ENCODE measurements around the gene WDHD1. TPM values are rescaled to one million over a fixed set of nuclear protein-coding genes. Genes with fewer than 3 reads are reported as not detected.

WDHD1 gene
- polyA plus RNA-seq, 1 experiment, result 6.7 TPM

GRCh38 chr14:54895683-54896082 is 131.2 kb downstream of the WDHD1 start:
- ChIA-PET POLR2A (no interaction called here), CTCF (interaction anchor here (2.5 kb wide), 1 partner anchor 332 kb away, joined by 9 read pairs; no protein-coding TSS in a partner anchor)
- no peaks in the 10 kb centered on the region for H3K9me3 ChIP-seq (ENCODE audit: control insufficient read depth, insufficient read depth, low read length)
- no peak overlapping the region for H3K27ac ChIP-seq (ENCODE audit: low read depth, low read length)
- no peaks in the 10 kb centered on the region for H3K27me3 ChIP-seq (ENCODE audit: control insufficient read depth, insufficient read depth, low read length)
- no peak for DNase-seq (ENCODE audit: low read depth, low spot score)
- TF ChIP-seq, protein P1, sequence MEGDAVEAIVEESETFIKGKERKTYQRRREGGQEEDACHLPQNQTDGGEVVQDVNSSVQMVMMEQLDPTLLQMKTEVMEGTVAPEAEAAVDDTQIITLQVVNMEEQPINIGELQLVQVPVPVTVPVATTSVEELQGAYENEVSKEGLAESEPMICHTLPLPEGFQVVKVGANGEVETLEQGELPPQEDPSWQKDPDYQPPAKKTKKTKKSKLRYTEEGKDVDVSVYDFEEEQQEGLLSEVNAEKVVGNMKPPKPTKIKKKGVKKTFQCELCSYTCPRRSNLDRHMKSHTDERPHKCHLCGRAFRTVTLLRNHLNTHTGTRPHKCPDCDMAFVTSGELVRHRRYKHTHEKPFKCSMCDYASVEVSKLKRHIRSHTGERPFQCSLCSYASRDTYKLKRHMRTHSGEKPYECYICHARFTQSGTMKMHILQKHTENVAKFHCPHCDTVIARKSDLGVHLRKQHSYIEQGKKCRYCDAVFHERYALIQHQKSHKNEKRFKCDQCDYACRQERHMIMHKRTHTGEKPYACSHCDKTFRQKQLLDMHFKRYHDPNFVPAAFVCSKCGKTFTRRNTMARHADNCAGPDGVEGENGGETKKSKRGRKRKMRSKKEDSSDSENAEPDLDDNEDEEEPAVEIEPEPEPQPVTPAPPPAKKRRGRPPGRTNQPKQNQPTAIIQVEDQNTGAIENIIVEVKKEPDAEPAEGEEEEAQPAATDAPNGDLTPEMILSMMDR (IDR thresholded peaks at IDR 0.05; ENCODE audit: low read depth, low read length), result no peak
- H3K4me3 ChIP-seq (ENCODE audit: low read depth, low read length), result no peak overlapping the region

GRCh38 chr14:54894995-54895394 is 131.9 kb downstream of the WDHD1 start:
- TF ChIP-seq, protein P1 (IDR thresholded peaks at IDR 0.05; ENCODE audit: low read depth, low read length), result no peak
- no peak overlapping the region for H3K4me3 ChIP-seq (ENCODE audit: low read depth, low read length)
- ChIA-PET POLR2A (no interaction called here), CTCF (interaction anchor here (2.5 kb wide), 1 partner anchor 331 kb away, joined by 9 read pairs; no protein-coding TSS in a partner anchor)
- no peaks in the 10 kb centered on the region for H3K27me3 ChIP-seq (ENCODE audit: control insufficient read depth, insufficient read depth, low read length)
- no peaks in the 10 kb centered on the region for H3K9me3 ChIP-seq (ENCODE audit: control insufficient read depth, insufficient read depth, low read length)
- no peak overlapping the region for H3K27ac ChIP-seq (ENCODE audit: low read depth, low read length)
- no peak for DNase-seq (ENCODE audit: low read depth, low spot score)

DNA sequence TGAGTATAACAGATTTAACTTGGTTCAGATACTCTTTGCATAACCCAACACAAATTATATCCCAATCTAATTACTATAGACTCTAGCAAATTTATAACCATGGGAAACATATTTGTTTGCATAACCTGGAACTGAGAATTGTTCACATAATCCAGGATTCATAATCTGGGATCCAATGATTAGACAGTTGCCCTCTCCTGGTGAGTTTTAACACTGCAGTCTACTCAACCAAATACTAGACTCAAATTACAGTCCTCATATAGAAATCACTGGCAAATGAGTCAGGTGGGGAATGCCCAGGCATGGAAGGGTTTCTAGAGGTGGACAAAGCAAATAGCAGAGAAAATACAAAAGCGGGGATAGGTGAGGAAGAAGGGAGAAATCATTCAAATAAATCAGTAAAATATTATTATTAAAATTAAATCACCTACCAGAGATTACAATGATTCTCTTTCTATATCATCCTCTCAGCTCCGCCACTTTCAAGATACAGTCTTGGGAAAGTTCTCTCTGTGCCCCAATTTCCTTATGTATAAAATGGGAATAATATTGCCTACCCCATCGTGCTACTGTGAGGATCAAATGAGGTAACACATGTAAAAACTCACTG is 133.6 kb downstream of the WDHD1 start:
- peak; percentile 36 for DNase-seq (ENCODE audit: low read depth, low spot score)

DNA sequence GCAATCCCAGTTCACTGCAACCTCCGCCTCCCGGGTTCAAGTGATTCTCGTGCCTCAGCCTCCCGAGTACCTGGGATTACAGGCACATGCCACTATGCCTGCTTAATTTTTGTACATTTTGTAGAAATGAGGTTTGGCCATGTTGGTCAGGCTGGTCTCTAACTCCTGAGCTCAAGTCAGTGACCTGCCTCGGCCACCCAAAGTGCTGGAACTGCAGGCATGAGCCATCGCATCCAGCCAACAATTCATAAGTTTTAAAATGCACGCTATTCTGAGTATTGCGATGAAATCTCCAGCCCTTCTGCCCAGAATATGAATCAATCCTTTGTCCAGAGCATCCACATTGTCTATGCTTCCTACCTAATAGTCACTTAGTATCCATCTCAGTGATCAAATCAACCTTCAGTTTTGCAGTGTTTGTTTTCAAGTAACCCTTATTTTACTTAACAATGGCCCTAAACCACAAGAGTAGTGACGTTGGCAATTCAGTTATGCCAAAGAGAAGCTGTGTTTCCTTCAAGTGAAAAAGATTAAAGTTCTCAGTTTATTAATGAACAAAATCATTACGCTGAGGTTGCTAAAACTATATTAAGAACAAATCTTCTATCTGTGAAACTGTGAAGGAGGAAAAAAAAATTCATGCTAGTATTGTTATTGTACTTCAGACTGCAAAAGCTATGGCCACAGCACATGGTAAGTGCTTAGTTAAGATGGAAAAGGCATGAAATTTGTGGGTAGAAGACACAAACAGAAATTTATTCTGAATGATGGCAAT is 135.2 kb downstream of the WDHD1 start:
- Histone ChIP-seq H3K9me3 (ENCODE audit: control insufficient read depth, insufficient read depth, low read length) (no peaks in the 10 kb centered on the region), H3K27ac (ENCODE audit: low read depth, low read length) (no peak overlapping the region), H3K27me3 (ENCODE audit: control insufficient read depth, insufficient read depth, low read length) (no peaks in the 10 kb centered on the region), H3K4me3 (ENCODE audit: low read depth, low read length) (no peak overlapping the region)
- POLR2A ChIA-PET, result no interaction called here
- CTCF ChIA-PET, result interaction anchor here (1.0 kb wide), 1 partner anchor 10 kb away, joined by 6 read pairs; no protein-coding TSS in a partner anchor
- TF ChIP-seq, protein P1 (IDR thresholded peaks at IDR 0.05; ENCODE audit: low read depth, low read length), result no peak
- DNase-seq (ENCODE audit: low read depth, low spot score), result no peak

More for the DNA sequence above, 133.6 kb downstream of the WDHD1 start:
- Histone ChIP-seq H3K27ac (ENCODE audit: low read depth, low read length) (no peak overlapping the region), H3K4me3 (ENCODE audit: low read depth, low read length) (no peak overlapping the region), H3K9me3 (ENCODE audit: control insufficient read depth, insufficient read depth, low read length) (no peaks in the 10 kb centered on the region), H3K27me3 (ENCODE audit: control insufficient read depth, insufficient read depth, low read length) (no peaks in the 10 kb centered on the region)
- ChIA-PET POLR2A (no interaction called here), CTCF (interaction anchor here (0.8 to 2.5 kb wide), 3 partner anchors 11 to 330 kb away, joined by 3 to 9 read pairs (median 3); no protein-coding TSS in a partner anchor)
- TF ChIP-seq, protein P1 (IDR thresholded peaks at IDR 0.05; ENCODE audit: low read depth, low read length), result peak; percentile 80

GRCh38 chr14:54890788-54891187 is 136.1 kb downstream of the WDHD1 start:
- H3K4me3 ChIP-seq (ENCODE audit: low read depth, low read length), result no peak overlapping the region
- DNase-seq (ENCODE audit: low read depth, low spot score), result no peak
- H3K27ac ChIP-seq (ENCODE audit: low read depth, low read length), result no peak overlapping the region
- CTCF ChIA-PET, result no interaction called here
- POLR2A ChIA-PET, result no interaction called here
- no peaks in the 10 kb centered on the region for H3K9me3 ChIP-seq (ENCODE audit: control insufficient read depth, insufficient read depth, low read length)
- no peaks in the 10 kb centered on the region for H3K27me3 ChIP-seq (ENCODE audit: control insufficient read depth, insufficient read depth, low read length)
- TF ChIP-seq, protein P1 (IDR thresholded peaks at IDR 0.05; ENCODE audit: low read depth, low read length), result no peak
